Glutamatergic neuron (in vitro differentiated cells): ENCODE results near the gene SNX13. TPM values are rescaled to one million over a fixed set of nuclear protein-coding genes. Genes with fewer than 3 reads are reported as not detected.

Experiments used
- DNase-seq: peaks from one replicate; pipeline ENCODE4 v3.0.0; 2022
- H3K27ac Mint-ChIP-seq: one replicate; pipeline ENCODE4 v1.8.0; 2020; ENCODE audit warnings: mild to moderate bottlenecking, mixed read lengths, inconsistent platforms; ENCODE audit not compliant: unreplicated experiment
- H3K27me3 Mint-ChIP-seq: one replicate; pipeline ENCODE4 v1.8.0; 2020; ENCODE audit warnings: mild to moderate bottlenecking, moderate library complexity, mixed read lengths, inconsistent platforms; ENCODE audit not compliant: unreplicated experiment
- H3K36me3 Mint-ChIP-seq: one replicate; pipeline ENCODE4 v1.8.0; 2020; ENCODE audit warnings: mild to moderate bottlenecking, mixed read lengths, inconsistent platforms; ENCODE audit not compliant: unreplicated experiment
- H3K4me1 Mint-ChIP-seq: one replicate; pipeline ENCODE4 v1.8.0; 2020; ENCODE audit warnings: mild to moderate bottlenecking, low read depth, mixed read lengths, inconsistent platforms; ENCODE audit not compliant: unreplicated experiment
- H3K4me3 Mint-ChIP-seq: one replicate; pipeline ENCODE4 v1.8.0; 2020; ENCODE audit warnings: mild to moderate bottlenecking, mixed read lengths, inconsistent platforms; ENCODE audit not compliant: unreplicated experiment
- H3K9me3 Mint-ChIP-seq: one replicate; pipeline ENCODE4 v1.8.0; 2020; ENCODE audit warnings: mild to moderate bottlenecking, moderate library complexity, mixed read lengths, inconsistent platforms; ENCODE audit not compliant: unreplicated experiment
- CTCF ChIP-seq: fragments of 200-600 bp; sonication (generic); IDR thresholded peaks from one replicate; pipeline ENCODE4 v1.5.0; 2021; ENCODE audit not compliant: partially characterized antibody, unreplicated experiment
- total RNA-seq: library from RNA; stranded (reverse); fragmentation: NEBNext Ultra II Directional; extraction: Animal tissue kit (Norgen Biotek cat#: 25700); gene quantifications from one replicate; pipeline ENCODE4 v1.2.1, GENCODE V29; 2021; ENCODE audit not compliant: unreplicated experiment

SNX13 gene
- total RNA-seq, 1 donor from 2014 or later = 29.9 TPM

DNA sequence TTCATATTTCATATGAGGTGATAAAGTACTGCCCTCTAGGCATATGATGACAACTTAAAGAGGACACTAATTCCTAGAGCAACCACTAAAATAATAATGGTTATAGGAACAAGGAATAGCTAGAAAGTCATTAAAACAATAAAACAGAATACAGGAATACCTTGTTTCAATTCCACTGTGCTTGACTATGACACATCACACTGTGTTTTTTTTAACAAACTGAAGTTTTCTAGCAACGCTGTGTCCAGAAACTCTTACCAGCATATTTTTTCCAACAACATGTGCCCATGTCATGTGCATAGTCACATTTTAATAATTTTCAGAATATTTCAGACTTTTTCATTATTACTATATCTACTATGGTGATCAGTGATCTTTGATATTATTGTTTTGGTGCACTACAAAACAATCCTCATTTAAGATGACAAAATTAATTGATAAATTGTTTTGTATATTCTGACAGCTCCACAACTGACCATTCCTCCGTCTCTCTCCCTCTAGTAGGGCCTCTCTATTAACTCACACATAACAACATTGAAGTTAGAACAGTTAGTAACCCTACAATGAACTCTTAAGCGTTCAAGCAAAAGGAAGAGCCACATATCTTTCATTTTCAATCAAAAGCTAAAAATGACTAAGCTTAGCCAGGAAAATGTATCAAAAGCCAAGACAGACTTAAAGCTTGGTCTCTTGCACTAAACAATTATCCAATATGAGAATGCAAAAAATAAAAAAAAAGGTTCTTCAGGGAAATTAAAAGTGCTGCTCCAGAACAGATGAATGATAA, 85.8 kb downstream of the SNX13 start:
- H3K27ac Mint-ChIP-seq = no peak overlapping the region
- H3K4me3 Mint-ChIP-seq = no peak overlapping the region
- peaks cover 4% of the 10 kb centered on the region for H3K36me3 Mint-ChIP-seq
- H3K4me1 Mint-ChIP-seq = no peaks in the 10 kb centered on the region
- DNase-seq = no peak
- no peaks in the 10 kb centered on the region for H3K9me3 Mint-ChIP-seq
- H3K27me3 Mint-ChIP-seq = no peaks in the 10 kb centered on the region
- TF ChIP-seq CTCF = no peak

- Mint-ChIP-seq H3K27me3 (no peaks in the 10 kb centered on the region), H3K4me3 (no peak overlapping the region), H3K9me3 (no peaks in the 10 kb centered on the region), H3K4me1 (no peaks in the 10 kb centered on the region), H3K27ac (no peak overlapping the region), H3K36me3 (peaks cover 9% of the 10 kb centered on the region)
- DNase-seq = no peak
- TF ChIP-seq CTCF = no peak
Measured at GRCh38 chr7:17852361-17852760, 87.9 kb downstream of the SNX13 start.

DNA sequence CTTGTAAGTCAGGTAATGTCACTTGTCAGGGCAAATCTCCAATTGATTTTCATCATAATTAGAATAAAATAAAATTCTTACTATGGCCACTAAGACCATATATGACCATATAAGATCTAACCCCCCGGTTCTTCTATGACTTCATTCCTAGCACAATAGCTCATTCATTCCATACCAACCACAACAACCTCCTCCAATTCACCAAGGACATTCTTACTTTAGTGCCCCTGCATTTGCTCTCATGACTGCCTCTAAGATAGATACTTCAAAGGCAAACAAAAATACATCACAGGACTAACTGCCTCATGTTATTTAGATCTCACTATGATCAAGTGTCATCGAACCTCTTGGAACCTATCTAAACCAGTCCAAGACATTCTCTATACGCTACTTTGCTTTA, 90.8 kb downstream of the SNX13 start:
- H3K4me1 Mint-ChIP-seq = no peaks in the 10 kb centered on the region

GRCh38 chr7:17848516-17848915, 91.8 kb downstream of the SNX13 start:
- no peak overlapping the region for H3K4me3 Mint-ChIP-seq
- H3K36me3 Mint-ChIP-seq = peaks cover 5% of the 10 kb centered on the region
- no peak overlapping the region for H3K27ac Mint-ChIP-seq
- no peak for TF ChIP-seq CTCF
- DNase-seq = no peak
- H3K4me1 Mint-ChIP-seq = no peaks in the 10 kb centered on the region
- no peaks in the 10 kb centered on the region for H3K27me3 Mint-ChIP-seq
- H3K9me3 Mint-ChIP-seq = no peaks in the 10 kb centered on the region

More for the DNA sequence above, 90.8 kb downstream of the SNX13 start:
- no peak for TF ChIP-seq CTCF
- DNase-seq = no peak
- Mint-ChIP-seq H3K36me3 (peaks cover 5% of the 10 kb centered on the region), H3K4me3 (no peak overlapping the region), H3K27ac (no peak overlapping the region), H3K27me3 (no peaks in the 10 kb centered on the region), H3K9me3 (no peaks in the 10 kb centered on the region)

GRCh38 chr7:17846935-17847334, 93.4 kb downstream of the SNX13 start:
- no peak for TF ChIP-seq CTCF
- Mint-ChIP-seq H3K36me3 (peaks cover 5% of the 10 kb centered on the region), H3K27me3 (no peaks in the 10 kb centered on the region), H3K4me3 (no peak overlapping the region), H3K9me3 (no peaks in the 10 kb centered on the region), H3K4me1 (no peaks in the 10 kb centered on the region), H3K27ac (no peak overlapping the region)
- DNase-seq = no peak
